ENCODE measurements around the gene XXYLT1. TPM values are rescaled to one million over a fixed set of nuclear protein-coding genes. Genes with fewer than 3 reads are reported as not detected.
A peak's percentile ranks its signal among the peaks of the same experiment; 100 is the strongest.

XXYLT1 gene
- total RNA-seq, 6 experiments from 2014 or later: 1.7 to 6.5 (median 2.1) TPM

- intact Hi-C loops (cut with DNase I): loop anchor here (10.0 kb wide), 2 partner anchors 135 to 425 kb away; no protein-coding TSS in a partner anchor
- H3K36me3 ChIP-seq: no peaks in the 10 kb centered on the region
- H3K4me3 ChIP-seq: no peak overlapping the region
- H3K27me3 ChIP-seq: no peaks in the 10 kb centered on the region
- WGBS (ENCODE audit: insufficient coverage, low coverage, low lambda C conversion rate, missing lambda C conversion rate): 61% methylated on average over 4 of the region's 16 CpGs
- TF ChIP-seq CTCF (IDR thresholded peaks at IDR 0.05) (no peak), POLR2A (IDR thresholded peaks at IDR 0.05) (no peak)
- DNase-seq: no peak
- ATAC-seq: peak; percentile 21 to 63 (median 29)
- H3K4me1 ChIP-seq: no peaks in the 10 kb centered on the region
- H3K9me3 ChIP-seq: no peaks in the 10 kb centered on the region
- no peak overlapping the region for H3K27ac ChIP-seq
These were observed 151.3 kb downstream of the XXYLT1 start for GRCh38 chr3:195119461-195120266.

GRCh38 chr3:195118671-195119070 lies 152.3 kb downstream of the XXYLT1 start:
- no peaks in the 10 kb centered on the region for H3K36me3 ChIP-seq
- H3K4me3 ChIP-seq: no peak overlapping the region
- intact Hi-C loops (cut with DNase I): loop anchor here (10.0 kb wide), 2 partner anchors 136 to 424 kb away; no protein-coding TSS in a partner anchor
- DNase-seq (no peak), ATAC-seq (no peak)
- H3K27me3 ChIP-seq: no peaks in the 10 kb centered on the region
- 75% methylated on average over 10 of the region's 13 CpGs for WGBS (ENCODE audit: insufficient coverage, low coverage, low lambda C conversion rate, missing lambda C conversion rate)
- TF ChIP-seq POLR2A (IDR thresholded peaks at IDR 0.05) (no peak), CTCF (IDR thresholded peaks at IDR 0.05) (no peak)
- no peaks in the 10 kb centered on the region for H3K4me1 ChIP-seq
- no peak overlapping the region for H3K27ac ChIP-seq
- H3K9me3 ChIP-seq: no peaks in the 10 kb centered on the region

GRCh38 chr3:195117978-195118581 lies 152.9 kb downstream of the XXYLT1 start:
- no peaks in the 10 kb centered on the region for H3K27me3 ChIP-seq
- 50% methylated on average over 8 of the region's 10 CpGs for WGBS (ENCODE audit: insufficient coverage, low coverage, low lambda C conversion rate, missing lambda C conversion rate)
- ATAC-seq: peak; percentile 53 to 65 (median 58)
- TF ChIP-seq CTCF (IDR thresholded peaks at IDR 0.05): peak in 1 of 4 donors; percentile 7
- no peak for TF ChIP-seq POLR2A (IDR thresholded peaks at IDR 0.05)
- H3K4me1 ChIP-seq: no peaks in the 10 kb centered on the region
- H3K4me3 ChIP-seq: no peak overlapping the region
- H3K27ac ChIP-seq: no peak overlapping the region
- no peaks in the 10 kb centered on the region for H3K9me3 ChIP-seq
- intact Hi-C loops (cut with DNase I): loop anchor here (10.0 kb wide), 2 partner anchors 137 to 423 kb away; no protein-coding TSS in a partner anchor
- H3K36me3 ChIP-seq: no peaks in the 10 kb centered on the region
- DNase-seq: no peak

GRCh38 chr3:195116407-195117185 lies 154.4 kb downstream of the XXYLT1 start:
- Histone ChIP-seq H3K4me3 (no peak overlapping the region), H3K27me3 (no peaks in the 10 kb centered on the region), H3K4me1 (no peaks in the 10 kb centered on the region), H3K27ac (no peak overlapping the region), H3K9me3 (no peaks in the 10 kb centered on the region), H3K36me3 (no peaks in the 10 kb centered on the region)
- TF ChIP-seq CTCF (IDR thresholded peaks at IDR 0.05) (no peak), POLR2A (IDR thresholded peaks at IDR 0.05) (no peak)
- intact Hi-C loops (cut with DNase I): loop anchor here (10.0 kb wide), 2 partner anchors 138 to 422 kb away; no protein-coding TSS in a partner anchor
- no peak for ATAC-seq
- no peak for DNase-seq
- 58% methylated on average over 5 of the region's 5 CpGs for WGBS (ENCODE audit: insufficient coverage, low coverage, low lambda C conversion rate, missing lambda C conversion rate)

Measured in right lobe of liver (tissue), 6 donors.